Endothelial cell of umbilical vein (primary cell): ENCODE data around the gene ANKS1A. TPM values are rescaled to one million over a fixed set of nuclear protein-coding genes. Genes with fewer than 3 reads are reported as not detected.

Source experiments
- BruUV-seq: library from RNA; stranded (reverse); fragments of 400-500 nt; replicated peaks from 2 replicates; lab custom pipeline; 2021; lab: Mats Ljungman, UMichigan
- CTCF ChIA-PET: fragments of 300-600, 350-600 bp; sonication (Branson Sonifier 250); formaldehyde crosslinking; loops from one replicate; lab custom pipeline; 2021; ENCODE audit warnings: antibody characterized with exemption, inconsistent platforms; lab: Charles Lee
- POLR2A ChIA-PET: fragments of 300-600, 350-600 bp; sonication (Branson Sonifier 250); formaldehyde crosslinking; loops from one replicate; lab custom pipeline; 2021; ENCODE audit warnings: antibody characterized with exemption, inconsistent platforms; lab: Charles Lee
- DNase-seq: peaks from one replicate; pipeline ENCODE4 v3.0.0-alpha.2; 2011; ENCODE audit warnings: low read depth, low spot score
- FAIRE-seq: peaks from 2 replicates; lab custom pipeline; 2011; peaks lifted over from hg19 to GRCh38; lab: Jason Lieb, UNC
- H2AFZ ChIP-seq: 2 replicates; pipeline ENCODE4 v1.6.0; 2012; ENCODE audit warnings: low read depth, low read length, control low read depth, inconsistent platforms
- H3K27ac ChIP-seq: 2 replicates; pipeline ENCODE4 v1.5.1; 2011; ENCODE audit warnings: low read depth, mild to moderate bottlenecking, control low read depth, low read length, moderate library complexity; ENCODE audit not compliant: insufficient read depth
- H3K27me3 ChIP-seq, 2 experiments: 2 replicates each; pipeline versions ENCODE4 v1.6.0 to v1.6.1; 2011; ENCODE audit warnings: low read length in 2 of 2, mixed read lengths in 1 of 2; ENCODE audit not compliant: control insufficient read depth in 2 of 2, insufficient read depth in 2 of 2
- H3K36me3 ChIP-seq, 2 experiments: 2 replicates in 1 of 2; 3 replicates in 1 of 2; pipeline ENCODE4 v1.5.1; 2011; ENCODE audit warnings: low read length in 2 of 2, mild to moderate bottlenecking in 1 of 2, moderate library complexity in 1 of 2; ENCODE audit not compliant: control insufficient read depth in 2 of 2, insufficient read depth in 2 of 2; ENCODE audit errors: extremely low read depth in 1 of 2
- H3K4me1 ChIP-seq: 3 replicates; pipeline ENCODE4 v1.5.1; 2011; ENCODE audit warnings: mild to moderate bottlenecking, low read length; ENCODE audit not compliant: control insufficient read depth, insufficient read depth; ENCODE audit errors: extremely low read depth
- H3K4me2 ChIP-seq: 2 replicates; pipeline ENCODE4 v1.6.1; 2011; ENCODE audit warnings: low read length, control low read depth, mixed read lengths; ENCODE audit not compliant: insufficient read depth
- H3K4me3 ChIP-seq, 3 experiments: fragments of 200-600 bp in 1 of 3; sonication (generic), shearing (Covaris generic) in 1 of 3; replicated peaks in 1 of 3; 2 replicates each; pipeline ENCODE4 v1.5.1; 2011 to 2016; ENCODE audit warnings: control low read depth in 3 of 3, low read length in 3 of 3, mild to moderate bottlenecking in 2 of 3, inconsistent platforms in 1 of 3, low read depth in 1 of 3, moderate library complexity in 1 of 3; ENCODE audit not compliant: insufficient read depth in 1 of 3
- H3K79me2 ChIP-seq: 2 replicates; pipeline ENCODE4 v1.6.0; 2012; ENCODE audit warnings: low read length, inconsistent platforms; ENCODE audit not compliant: control insufficient read depth, insufficient read depth
- H3K9ac ChIP-seq: replicated peaks from 2 replicates; pipeline ENCODE3; 2011; ENCODE audit warnings: low read length, control low read depth; ENCODE audit not compliant: insufficient read depth; ENCODE audit errors: extremely low read depth
- H3K9me1 ChIP-seq: replicated peaks from 3 replicates; pipeline ENCODE4 v1.6.0; 2011; ENCODE audit warnings: mild to moderate bottlenecking, low read length; ENCODE audit not compliant: control insufficient read depth, insufficient read depth; ENCODE audit errors: extremely low read depth
- H3K9me3 ChIP-seq: replicated peaks from 2 replicates; pipeline ENCODE4 v1.5.1; 2012; ENCODE audit warnings: low read length, inconsistent platforms; ENCODE audit not compliant: control insufficient read depth, insufficient read depth
- H4K20me1 ChIP-seq: replicated peaks from 2 replicates; pipeline ENCODE3; 2011; ENCODE audit warnings: mild to moderate bottlenecking, low read length; ENCODE audit not compliant: control insufficient read depth, insufficient read depth; ENCODE audit errors: extremely low read depth
- EZH2 ChIP-seq: IDR thresholded peaks from 2 replicates; pipeline ENCODE4 v1.6.1; 2012; ENCODE audit warnings: borderline replicate concordance, low read depth, mild to moderate bottlenecking, moderate library complexity, low read length, inconsistent platforms; ENCODE audit not compliant: severe bottlenecking
- FOS ChIP-seq: IDR thresholded peaks from 2 replicates; pipeline ENCODE4 v1.6.1; 2011; ENCODE audit warnings: mild to moderate bottlenecking, low read length, moderate library complexity, borderline replicate concordance; ENCODE audit not compliant: insufficient read depth
- GATA2 ChIP-seq: IDR thresholded peaks from 2 replicates; pipeline ENCODE4 v1.7.0; 2011; ENCODE audit warnings: low read depth, mild to moderate bottlenecking, moderate library complexity, mixed read lengths, low read length; ENCODE audit not compliant: insufficient read length, insufficient read depth
- JUN ChIP-seq: IDR thresholded peaks from 2 replicates; pipeline ENCODE4 v1.6.1; 2011; ENCODE audit warnings: borderline replicate concordance, low read depth; ENCODE audit not compliant: insufficient read length, insufficient read depth
- MYC ChIP-seq: IDR thresholded peaks from one replicate; pipeline ENCODE4 v1.6.1; 2011; ENCODE audit warnings: mild to moderate bottlenecking, low read depth, low read length
- POLR2A ChIP-seq: IDR thresholded peaks from 2 replicates; pipeline ENCODE4 v1.6.1; 2012; ENCODE audit warnings: low read depth, mild to moderate bottlenecking, control low read depth, low read length
- dilution Hi-C: fragments of 300-500 bp; cut with MboI; formaldehyde crosslinking; loops from one replicate; pipeline ENCODE4 v1.15.0; 2019; ENCODE audit warnings: low sequenced_read_pairs; ENCODE audit not compliant: extremely low pct_ligation_motif_present
- intact Hi-C: fragments of 100-400 bp; cut with micrococcal nuclease; formaldehyde crosslinking; loops from one replicate; pipeline ENCODE4 v1.10.0; 2022
- polyA plus RNA-seq, 4 experiments: library from polyadenylated mRNA; depleted of rRNA in 3 of 4; stranded (reverse) in 3 of 4; unstranded in 1 of 4; fragments of >200 nt; gene quantifications; 2 replicates each; pipeline versions ENCODE4 v1.2.1 to v1.2.3, GENCODE V29; 2011 to 2012; ENCODE audit warnings: missing spikeins in 1 of 4
- total RNA-seq: library from RNA; stranded (reverse); gene quantifications from 2 replicates; pipeline ENCODE4 v1.2.3, GENCODE V29; 2021
- TF ChIP-seq, protein P1 (sequence below), 2 donors: IDR thresholded peaks; 1 replicate in 1 of 2; 2 replicates in 1 of 2; pipeline ENCODE4 v1.5.1; 2011; ENCODE audit warnings: low read length in 2 of 2, mild to moderate bottlenecking in 2 of 2, moderate library complexity in 2 of 2, control low read depth in 1 of 2, inconsistent platforms in 1 of 2, low read depth in 1 of 2; ENCODE audit not compliant: insufficient read depth in 1 of 2; ENCODE audit errors: extremely low read depth in 1 of 2
- TF ChIP-seq, protein P2 (sequence below): IDR thresholded peaks from 2 replicates; pipeline ENCODE4 v1.6.1; 2011; ENCODE audit not compliant: insufficient read depth, insufficient read length

The ANKS1A gene
- total and polyA plus RNA-seq, 2 donors (not counting 3 experiments of a cell fraction or from before 2014, with no cell fraction given), result 8.9 to 26.1 TPM

DNA sequence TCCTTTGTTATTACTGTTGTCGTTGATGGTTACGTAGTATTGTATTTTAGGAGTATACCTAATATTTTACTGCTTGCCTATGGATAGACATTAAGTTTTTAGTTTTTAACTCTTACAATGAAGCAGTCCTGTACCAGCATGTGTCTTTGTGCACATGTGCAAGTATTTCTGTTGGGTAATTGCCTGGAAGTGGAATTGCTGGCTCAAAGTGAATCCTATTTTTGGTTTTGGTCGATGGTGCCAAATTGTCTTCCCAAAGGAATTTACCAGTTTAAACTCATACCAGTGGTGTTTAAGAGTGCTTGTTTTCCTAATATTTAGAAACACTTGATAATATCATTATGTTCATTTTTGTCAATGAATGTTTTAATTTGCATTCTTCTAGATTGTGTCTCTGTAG is 75.5 kb downstream of the ANKS1A start:
- ChIA-PET POLR2A (interaction anchor here (0.6 kb wide), 1 partner anchor 131 kb away, joined by 14 read pairs; no protein-coding TSS in a partner anchor), CTCF (no interaction called here)
- TF ChIP-seq, protein P1, sequence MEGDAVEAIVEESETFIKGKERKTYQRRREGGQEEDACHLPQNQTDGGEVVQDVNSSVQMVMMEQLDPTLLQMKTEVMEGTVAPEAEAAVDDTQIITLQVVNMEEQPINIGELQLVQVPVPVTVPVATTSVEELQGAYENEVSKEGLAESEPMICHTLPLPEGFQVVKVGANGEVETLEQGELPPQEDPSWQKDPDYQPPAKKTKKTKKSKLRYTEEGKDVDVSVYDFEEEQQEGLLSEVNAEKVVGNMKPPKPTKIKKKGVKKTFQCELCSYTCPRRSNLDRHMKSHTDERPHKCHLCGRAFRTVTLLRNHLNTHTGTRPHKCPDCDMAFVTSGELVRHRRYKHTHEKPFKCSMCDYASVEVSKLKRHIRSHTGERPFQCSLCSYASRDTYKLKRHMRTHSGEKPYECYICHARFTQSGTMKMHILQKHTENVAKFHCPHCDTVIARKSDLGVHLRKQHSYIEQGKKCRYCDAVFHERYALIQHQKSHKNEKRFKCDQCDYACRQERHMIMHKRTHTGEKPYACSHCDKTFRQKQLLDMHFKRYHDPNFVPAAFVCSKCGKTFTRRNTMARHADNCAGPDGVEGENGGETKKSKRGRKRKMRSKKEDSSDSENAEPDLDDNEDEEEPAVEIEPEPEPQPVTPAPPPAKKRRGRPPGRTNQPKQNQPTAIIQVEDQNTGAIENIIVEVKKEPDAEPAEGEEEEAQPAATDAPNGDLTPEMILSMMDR (IDR thresholded peaks at IDR 0.05; ENCODE audit: extremely low read depth in 1 of 2, insufficient read depth in 1 of 2, low read depth in 1 of 2, low read length in 2 of 2), result no peak
- TF ChIP-seq GATA2, result no peak
- TF ChIP-seq, protein P2, sequence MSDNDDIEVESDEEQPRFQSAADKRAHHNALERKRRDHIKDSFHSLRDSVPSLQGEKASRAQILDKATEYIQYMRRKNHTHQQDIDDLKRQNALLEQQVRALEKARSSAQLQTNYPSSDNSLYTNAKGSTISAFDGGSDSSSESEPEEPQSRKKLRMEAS, result no peak
- TF ChIP-seq MYC, result no peak
- TF ChIP-seq FOS, result no peak
- no peak for TF ChIP-seq EZH2
- no peak for TF ChIP-seq JUN
- TF ChIP-seq POLR2A, result no peak
- no peak overlapping the region for H3K4me3 ChIP-seq
- H3K9ac ChIP-seq, result no peak overlapping the region
- dilution Hi-C loops (no loop called here), intact Hi-C loops (no loop called here)
- H3K9me1 ChIP-seq, result no peaks in the 10 kb centered on the region
- DNase-seq (no peak), FAIRE-seq (no peak)
- H3K27ac ChIP-seq, result no peak overlapping the region
- H4K20me1 ChIP-seq, result no peaks in the 10 kb centered on the region
- no peaks in the 10 kb centered on the region for H3K9me3 ChIP-seq
- no peaks in the 10 kb centered on the region for H3K27me3 ChIP-seq
- H3K36me3 ChIP-seq, result no peaks in the 10 kb centered on the region
- H3K4me1 ChIP-seq, result no peaks in the 10 kb centered on the region
- no peaks in the 10 kb centered on the region for H3K79me2 ChIP-seq
- BruUV-seq, result no TSS peak
- no peak overlapping the region for H2AFZ ChIP-seq
- no peak overlapping the region for H3K4me2 ChIP-seq
